SW480 (cell line): ENCODE data around the gene HMBS.

Experiments used
- DNase-seq: peaks from one replicate; pipeline ENCODE4 v3.0.0-alpha.2; 2016; ENCODE audit warnings: low spot score

HMBS gene

GRCh38 chr11:119067371-119068222 is 17.1 kb upstream of the HMBS start, which contains the start of gene VPS11:
VPS11 (plus strand) TSS chr11:119067818; CDS start chr11:119067824, 6 bp downstream.
- DNase-seq = peak; percentile 94

- no peak for DNase-seq
Observed at GRCh38 chr11:119077839-119078238, 6.8 kb upstream of the HMBS start.

- DNase-seq = no peak
Observed at GRCh38 chr11:119078675-119079420, 5.8 kb upstream of the HMBS start.

DNA sequence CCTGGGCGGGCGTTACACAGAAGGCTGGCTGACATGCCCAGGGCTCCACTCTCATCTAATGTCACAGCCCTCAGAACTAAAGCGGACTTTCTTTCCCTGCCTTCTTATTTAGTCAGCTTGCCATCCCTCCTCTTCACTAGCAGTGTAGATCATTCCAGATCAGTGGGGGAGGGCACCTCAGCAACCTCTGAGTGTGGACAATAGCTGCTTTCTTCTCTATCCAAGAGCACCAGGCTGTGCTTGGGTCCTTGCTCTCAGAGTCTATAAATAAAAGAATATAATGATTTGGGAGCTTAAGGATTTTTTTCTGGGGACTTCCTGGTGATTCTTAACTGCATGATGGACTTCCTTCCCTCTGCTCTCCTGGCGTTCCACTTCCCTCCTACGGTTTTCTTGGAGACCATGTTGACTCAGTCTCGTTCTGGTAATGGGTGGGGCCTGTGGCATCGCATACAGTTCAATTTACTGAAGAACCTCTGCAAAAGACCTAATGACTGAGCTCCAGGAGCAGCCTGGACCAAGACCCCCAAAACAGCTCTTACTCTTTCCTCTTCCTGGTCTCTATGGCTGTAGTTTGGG is 2.9 kb upstream of the HMBS start:
- DNase-seq = no peak

- DNase-seq = no peak
Observed at GRCh38 chr11:119085437-119085847, 761 bp downstream of the HMBS start.

GRCh38 chr11:119087123-119087522 is 2.4 kb downstream of the HMBS start:
- DNase-seq = no peak

- peak; percentile 72 for DNase-seq
Observed at GRCh38 chr11:119087747-119088241, 3.1 kb downstream of the HMBS start.

DNA sequence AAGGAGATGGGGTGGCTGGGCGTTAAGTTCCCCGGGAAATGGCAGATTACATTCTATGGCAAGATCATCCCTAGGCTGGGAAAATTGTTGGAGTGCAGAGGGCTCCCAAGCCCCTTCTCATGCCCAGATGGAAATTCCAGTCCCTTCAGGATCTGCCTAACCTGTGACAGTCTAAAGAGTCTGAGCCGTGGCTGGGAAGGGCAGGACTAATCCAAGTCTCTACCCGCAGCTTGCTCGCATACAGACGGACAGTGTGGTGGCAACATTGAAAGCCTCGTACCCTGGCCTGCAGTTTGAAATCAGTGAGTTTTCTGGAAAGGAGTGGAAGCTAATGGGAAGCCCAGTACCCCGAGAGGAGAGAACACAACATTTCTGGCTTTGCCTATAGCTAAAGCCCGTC is 3.7 kb downstream of the HMBS start:
- DNase-seq = no peak

DNA sequence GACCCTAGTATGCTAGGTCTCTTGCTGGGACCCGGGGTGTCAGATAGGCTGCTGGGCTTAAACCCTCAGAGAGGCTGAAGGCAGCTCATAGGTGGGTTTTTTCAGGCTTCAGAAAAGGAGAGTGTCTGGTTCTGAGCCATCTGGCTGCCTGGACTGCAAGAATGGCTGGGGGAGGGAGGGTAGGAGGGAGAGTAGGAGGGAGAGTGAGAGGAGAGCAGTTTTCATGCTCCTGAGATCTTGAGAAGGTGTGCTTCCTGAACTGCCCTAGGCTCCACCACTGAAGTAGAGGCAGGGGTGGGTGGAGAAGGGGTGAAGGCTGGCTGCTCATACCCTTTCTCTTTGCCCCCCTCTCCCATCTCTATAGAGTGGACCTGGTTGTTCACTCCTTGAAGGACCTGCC is 4.6 kb downstream of the HMBS start:
- DNase-seq = no peak

- no peak for DNase-seq
Observed at GRCh38 chr11:119091178-119091577, 6.5 kb downstream of the HMBS start.

- no peak for DNase-seq
Observed at GRCh38 chr11:119091966-119092879, 7.5 kb downstream of the HMBS start.

GRCh38 chr11:119092880-119093842 is 8.5 kb downstream of the HMBS start:
- DNase-seq = no peak

- no peak for DNase-seq
Observed at GRCh38 chr11:119093942-119094815, 9.5 kb downstream of the HMBS start.

GRCh38 chr11:119094816-119095065 is 10.1 kb downstream of the HMBS start:
- DNase-seq = peak; percentile 77

GRCh38 chr11:119095066-119095880 is 10.6 kb downstream of the HMBS start:
- DNase-seq = peak; percentile 99

- DNase-seq = no peak
Observed at GRCh38 chr11:119099711-119100110, 15.0 kb downstream of the HMBS start.

DNA sequence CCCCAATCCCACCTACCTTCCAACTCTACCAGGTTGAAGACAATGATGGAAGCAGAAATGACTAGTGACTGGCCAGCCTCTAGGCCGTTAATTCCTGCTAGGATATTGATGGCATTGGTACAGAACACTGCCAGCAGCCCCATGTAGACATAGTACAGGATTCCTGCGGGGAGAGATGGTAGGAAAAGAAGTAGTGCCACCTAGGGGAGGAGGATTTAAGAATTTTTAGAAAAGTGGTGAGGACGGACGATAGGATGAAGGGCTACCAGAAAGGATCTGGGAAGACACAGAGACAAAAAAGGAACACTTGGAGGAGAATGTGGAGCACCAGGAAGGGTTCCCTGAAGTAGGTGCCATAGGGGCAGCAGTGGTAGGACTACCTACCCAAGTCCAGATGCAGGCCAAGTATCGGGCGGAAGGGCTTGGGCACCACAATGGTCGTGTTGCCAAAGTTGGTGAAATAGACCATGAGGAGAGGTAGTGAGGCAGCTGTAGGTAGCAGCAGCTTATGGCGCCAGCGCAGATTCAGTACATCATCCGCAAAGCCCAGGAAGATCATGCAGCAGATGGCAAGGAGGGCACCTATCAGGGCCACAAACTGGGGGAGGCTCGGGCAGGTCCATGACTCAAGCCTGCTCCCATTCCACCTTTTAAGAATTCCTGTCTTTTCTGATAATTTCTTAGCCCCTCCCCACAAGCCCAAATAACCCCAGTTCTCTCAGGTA is 15.7 kb downstream of the HMBS start:
- DNase-seq = peak; percentile 80
